PC-9 (cell line): ENCODE measurements around the gene NANOGP8. TPM values are rescaled to one million over a fixed set of nuclear protein-coding genes. Genes with fewer than 3 reads are reported as not detected.

Experiments used
- BruUV-seq: library from RNA; stranded (reverse); fragments of 400-500 nt; replicated peaks from 2 replicates; lab custom pipeline; 2021; lab: Mats Ljungman, UMichigan
- CTCF ChIA-PET: fragments of 300-600 bp; sonication (Branson Sonifier 250); formaldehyde crosslinking; loops from one replicate; lab custom pipeline; 2022; ENCODE audit warnings: antibody characterized with exemption; lab: Charles Lee
- POLR2A ChIA-PET: fragments of 300-600 bp; sonication (Branson Sonifier 250); formaldehyde crosslinking; loops from one replicate; lab custom pipeline; 2022; ENCODE audit warnings: antibody characterized with exemption; ENCODE audit not compliant: unreplicated experiment; lab: Charles Lee
- DNase-seq, 2 experiments: peaks; one replicate each; pipeline versions ENCODE4 v3.0.0 to v3.0.0-alpha.2; 2015 to 2022; ENCODE audit warnings: mixed read lengths in 1 of 2
- H2AFZ ChIP-seq: fragments of 200-600 bp; sonication (generic); 2 replicates; pipeline ENCODE4 v1.8.1; 2017; ENCODE audit warnings: antibody characterized with exemption
- H3F3A ChIP-seq: fragments of 200-600 bp; sonication (generic); 2 replicates; pipeline ENCODE4 v1.8.1; 2017; ENCODE audit warnings: antibody characterized with exemption, mild to moderate bottlenecking, low read depth; ENCODE audit not compliant: insufficient read depth
- H3K27ac ChIP-seq: fragments of 200-600 bp; sonication (generic); 2 replicates; pipeline ENCODE4 v1.6.1; 2016; ENCODE audit warnings: mixed run types
- H3K27me3 ChIP-seq: fragments of 200-600 bp; sonication (generic); 2 replicates; pipeline ENCODE4 v1.6.1; 2016; ENCODE audit warnings: low read depth, mixed run types; ENCODE audit not compliant: insufficient read depth
- H3K36me3 ChIP-seq: fragments of 200-600 bp; sonication (generic); 2 replicates; pipeline ENCODE4 v1.6.1; 2016; ENCODE audit warnings: low read depth, mixed run types
- H3K4me1 ChIP-seq: fragments of 200-600 bp; sonication (generic); replicated peaks from 2 replicates; pipeline ENCODE4 v1.6.1; 2016; ENCODE audit warnings: mixed run types; ENCODE audit not compliant: insufficient read depth
- H3K4me2 ChIP-seq: fragments of 200-600 bp; sonication (generic); 2 replicates; pipeline ENCODE4 v1.6.1; 2017; ENCODE audit warnings: mixed run types
- H3K4me3 ChIP-seq: fragments of 200-600 bp; sonication (generic); 2 replicates; pipeline ENCODE4 v1.6.1; 2016; ENCODE audit warnings: mixed run types
- H3K79me2 ChIP-seq: fragments of 200-600 bp; sonication (generic); 2 replicates; pipeline ENCODE4 v1.6.1; 2017; ENCODE audit warnings: low read depth, mixed run types
- H3K9me2 ChIP-seq: fragments of 200-600 bp; sonication (generic); 2 replicates; pipeline ENCODE4 v1.8.1; 2017; ENCODE audit warnings: mild to moderate bottlenecking; ENCODE audit not compliant: insufficient read depth
- H3K9me3 ChIP-seq: fragments of 200-600 bp; sonication (generic); 2 replicates; pipeline ENCODE4 v1.8.1; 2016; ENCODE audit warnings: low read depth; ENCODE audit not compliant: insufficient read depth
- H4K20me1 ChIP-seq: fragments of 200-600 bp; sonication (generic); 2 replicates; pipeline ENCODE4 v1.8.1; 2017; ENCODE audit not compliant: insufficient read depth
- EZH2 ChIP-seq: fragments of 200-600 bp; sonication (generic); IDR thresholded peaks from 2 replicates; pipeline ENCODE4 v1.8.0; 2017; ENCODE audit warnings: antibody characterized with exemption, low read depth
- intact Hi-C: fragments of 100-400 bp; cut with micrococcal nuclease; formaldehyde crosslinking; loops from one replicate; pipeline ENCODE4 v1.10.0; 2022; ENCODE audit not compliant: unreplicated experiment
- total RNA-seq: library from RNA; stranded (reverse); gene quantifications from 2 replicates; pipeline ENCODE4 v1.2.3, GENCODE V29; 2021
- TF ChIP-seq, protein P1 (sequence below): fragments of 200-600 bp; sonication (generic); conservative IDR thresholded peaks from 2 replicates; pipeline ENCODE4 v1.6.1; 2017; ENCODE audit warnings: mixed run types, antibody characterized with exemption, mild to moderate bottlenecking, moderate library complexity

Gene NANOGP8
- total RNA-seq, 1 experiment from 2014 or later = not detected

DNA sequence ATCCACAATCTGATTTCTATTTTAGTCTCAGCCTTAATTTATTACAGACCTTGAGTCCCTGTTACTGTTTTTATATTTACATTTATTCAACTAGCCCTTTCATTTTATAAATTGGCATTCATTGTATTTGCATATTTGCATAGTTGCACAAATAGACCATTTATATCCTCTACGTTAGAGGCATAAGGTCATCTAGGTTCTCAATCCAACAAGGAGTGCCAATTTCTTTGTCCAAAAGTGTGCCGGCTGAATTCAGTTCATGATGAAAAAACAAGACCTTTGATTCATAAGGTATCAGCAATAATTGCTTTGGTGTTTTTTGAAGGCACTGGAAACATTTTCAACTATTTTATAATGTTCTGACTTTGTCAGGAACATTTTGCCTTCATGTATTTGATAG lies 33.9 kb upstream of the NANOGP8 start:
- Histone ChIP-seq H4K20me1 (no peaks in the 10 kb centered on the region), H2AFZ (no peak overlapping the region), H3K4me3 (no peak overlapping the region), H3K27me3 (no peaks in the 10 kb centered on the region), H3K27ac (no peak overlapping the region), H3K36me3 (no peaks in the 10 kb centered on the region), H3K9me2 (no peaks in the 10 kb centered on the region), H3K9me3 (no peaks in the 10 kb centered on the region), H3K4me2 (no peak overlapping the region), H3K79me2 (no peaks in the 10 kb centered on the region), H3K4me1 (no peaks in the 10 kb centered on the region), H3F3A (no peaks in the 10 kb centered on the region)
- no TSS peak for BruUV-seq
- CTCF ChIA-PET = no interaction called here
- intact Hi-C loops = no loop called here
- POLR2A ChIA-PET = no interaction called here
- TF ChIP-seq, protein P1, sequence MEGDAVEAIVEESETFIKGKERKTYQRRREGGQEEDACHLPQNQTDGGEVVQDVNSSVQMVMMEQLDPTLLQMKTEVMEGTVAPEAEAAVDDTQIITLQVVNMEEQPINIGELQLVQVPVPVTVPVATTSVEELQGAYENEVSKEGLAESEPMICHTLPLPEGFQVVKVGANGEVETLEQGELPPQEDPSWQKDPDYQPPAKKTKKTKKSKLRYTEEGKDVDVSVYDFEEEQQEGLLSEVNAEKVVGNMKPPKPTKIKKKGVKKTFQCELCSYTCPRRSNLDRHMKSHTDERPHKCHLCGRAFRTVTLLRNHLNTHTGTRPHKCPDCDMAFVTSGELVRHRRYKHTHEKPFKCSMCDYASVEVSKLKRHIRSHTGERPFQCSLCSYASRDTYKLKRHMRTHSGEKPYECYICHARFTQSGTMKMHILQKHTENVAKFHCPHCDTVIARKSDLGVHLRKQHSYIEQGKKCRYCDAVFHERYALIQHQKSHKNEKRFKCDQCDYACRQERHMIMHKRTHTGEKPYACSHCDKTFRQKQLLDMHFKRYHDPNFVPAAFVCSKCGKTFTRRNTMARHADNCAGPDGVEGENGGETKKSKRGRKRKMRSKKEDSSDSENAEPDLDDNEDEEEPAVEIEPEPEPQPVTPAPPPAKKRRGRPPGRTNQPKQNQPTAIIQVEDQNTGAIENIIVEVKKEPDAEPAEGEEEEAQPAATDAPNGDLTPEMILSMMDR = no peak
- TF ChIP-seq EZH2 = no peak
- no peak for DNase-seq

DNA sequence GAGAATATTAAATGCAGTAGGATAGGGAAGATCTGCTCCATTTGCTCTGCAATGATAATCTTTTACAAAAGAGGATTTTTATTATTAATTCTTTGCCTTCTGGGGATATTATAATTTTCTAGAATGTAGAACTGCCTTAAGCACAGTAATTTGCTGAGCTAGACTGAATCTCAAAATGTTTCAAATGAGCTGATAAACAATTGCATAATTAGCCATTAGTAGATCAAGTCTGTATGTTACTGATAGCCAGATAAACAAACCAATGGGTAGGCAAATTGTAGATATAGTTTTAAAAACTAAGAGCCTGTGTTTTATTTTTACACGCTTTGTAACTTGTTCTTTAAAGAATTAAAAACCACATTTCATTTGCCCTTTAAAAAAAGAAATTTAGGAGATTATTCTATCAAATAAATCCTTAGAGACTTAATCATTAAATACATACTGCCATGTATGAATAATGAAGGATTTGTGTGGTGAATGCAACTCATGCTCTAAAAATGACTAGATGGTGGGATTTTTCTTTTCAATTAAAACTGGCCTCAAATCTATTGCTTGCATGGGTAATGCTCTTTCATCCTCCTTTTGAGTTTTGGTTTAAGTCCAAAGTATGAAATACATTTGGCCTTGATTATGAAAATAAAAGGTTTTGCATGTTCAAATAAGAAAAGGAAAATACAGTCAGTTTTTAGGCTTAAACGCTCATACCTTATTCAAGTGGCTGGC lies 32.6 kb upstream of the NANOGP8 start:
- no peaks in the 10 kb centered on the region for H3K9me3 ChIP-seq
- no peaks in the 10 kb centered on the region for H3K27me3 ChIP-seq
- BruUV-seq = no TSS peak
- H3K27ac ChIP-seq = no peak overlapping the region
- no peaks in the 10 kb centered on the region for H3K4me1 ChIP-seq
- H4K20me1 ChIP-seq = no peaks in the 10 kb centered on the region
- no peaks in the 10 kb centered on the region for H3K9me2 ChIP-seq
- H3K4me3 ChIP-seq = no peak overlapping the region
- H3K36me3 ChIP-seq = no peaks in the 10 kb centered on the region
- CTCF ChIA-PET = no interaction called here
- no peak overlapping the region for H3K4me2 ChIP-seq
- POLR2A ChIA-PET = no interaction called here
- H3F3A ChIP-seq = no peaks in the 10 kb centered on the region
- DNase-seq = no peak
- H3K79me2 ChIP-seq = no peaks in the 10 kb centered on the region
- TF ChIP-seq, protein P1 = no peak
- no peak for TF ChIP-seq EZH2
- intact Hi-C loops = no loop called here
- no peak overlapping the region for H2AFZ ChIP-seq

GRCh38 chr15:35115155-35115725 lies 30.1 kb upstream of the NANOGP8 start:
- TF ChIP-seq, protein P1 = no peak
- TF ChIP-seq EZH2 = no peak
- no peak for DNase-seq
- H2AFZ ChIP-seq = no peak overlapping the region
- H3K79me2 ChIP-seq = no peaks in the 10 kb centered on the region
- no peaks in the 10 kb centered on the region for H3K9me3 ChIP-seq
- H3K27me3 ChIP-seq = no peaks in the 10 kb centered on the region
- H3K4me1 ChIP-seq = no peaks in the 10 kb centered on the region
- no peaks in the 10 kb centered on the region for H4K20me1 ChIP-seq
- POLR2A ChIA-PET = no interaction called here
- no peak overlapping the region for H3K27ac ChIP-seq
- intact Hi-C loops = no loop called here
- H3K9me2 ChIP-seq = no peaks in the 10 kb centered on the region
- H3K4me2 ChIP-seq = no peak overlapping the region
- no peaks in the 10 kb centered on the region for H3K36me3 ChIP-seq
- CTCF ChIA-PET = no interaction called here
- H3K4me3 ChIP-seq = no peak overlapping the region
- BruUV-seq = no TSS peak
- no peaks in the 10 kb centered on the region for H3F3A ChIP-seq
